ELR (cell line): ENCODE measurements around the gene RNF123.

Source experiments
- DNase-seq: peaks from one replicate; pipeline ENCODE4 v3.0.0-alpha.2; 2015; ENCODE audit warnings: low read depth

Gene RNF123

GRCh38 chr3:49750056-49750455 lies 60.7 kb downstream of the RNF123 start:
- peak; percentile 24 for DNase-seq

GRCh38 chr3:49751501-49751900 lies 62.1 kb downstream of the RNF123 start:
- no peak for DNase-seq

GRCh38 chr3:49754536-49754935 lies 65.2 kb downstream of the RNF123 start:
- DNase-seq, result no peak

GRCh38 chr3:49756036-49756435 lies 66.7 kb downstream of the RNF123 start:
- DNase-seq, result no peak

- no peak for DNase-seq
Observed at GRCh38 chr3:49757197-49757596, 67.8 kb downstream of the RNF123 start.

- DNase-seq, result no peak
Observed at GRCh38 chr3:49759226-49759625, 69.9 kb downstream of the RNF123 start.

GRCh38 chr3:49761661-49762060 lies 72.3 kb downstream of the RNF123 start:
- DNase-seq, result no peak

- DNase-seq, result no peak
Observed at GRCh38 chr3:49763981-49764380, 74.6 kb downstream of the RNF123 start.

- no peak for DNase-seq
Observed at GRCh38 chr3:49769286-49769915, 80.0 kb downstream of the RNF123 start.

- DNase-seq, result no peak
Observed at GRCh38 chr3:49769926-49770325, 80.6 kb downstream of the RNF123 start.
